NB4 (cell line): ENCODE results near the gene SPACA6.
"Not testable (repeated sequence)": the region's sequence is repeated elsewhere in the genome, so short reads cannot be mapped to it uniquely, and the experiment has no call there.

ENCODE experiments used
- POLR2A ChIP-seq: IDR thresholded peaks from 2 replicates; pipeline ENCODE4 v1.6.1; 2011; ENCODE audit warnings: mild to moderate bottlenecking; ENCODE audit not compliant: insufficient read length; ENCODE audit errors: extremely low read depth
- TF ChIP-seq, protein P1 (sequence below): IDR thresholded peaks from one replicate; pipeline ENCODE4 v1.5.1; 2012; ENCODE audit warnings: low read depth, low read length

DNA sequence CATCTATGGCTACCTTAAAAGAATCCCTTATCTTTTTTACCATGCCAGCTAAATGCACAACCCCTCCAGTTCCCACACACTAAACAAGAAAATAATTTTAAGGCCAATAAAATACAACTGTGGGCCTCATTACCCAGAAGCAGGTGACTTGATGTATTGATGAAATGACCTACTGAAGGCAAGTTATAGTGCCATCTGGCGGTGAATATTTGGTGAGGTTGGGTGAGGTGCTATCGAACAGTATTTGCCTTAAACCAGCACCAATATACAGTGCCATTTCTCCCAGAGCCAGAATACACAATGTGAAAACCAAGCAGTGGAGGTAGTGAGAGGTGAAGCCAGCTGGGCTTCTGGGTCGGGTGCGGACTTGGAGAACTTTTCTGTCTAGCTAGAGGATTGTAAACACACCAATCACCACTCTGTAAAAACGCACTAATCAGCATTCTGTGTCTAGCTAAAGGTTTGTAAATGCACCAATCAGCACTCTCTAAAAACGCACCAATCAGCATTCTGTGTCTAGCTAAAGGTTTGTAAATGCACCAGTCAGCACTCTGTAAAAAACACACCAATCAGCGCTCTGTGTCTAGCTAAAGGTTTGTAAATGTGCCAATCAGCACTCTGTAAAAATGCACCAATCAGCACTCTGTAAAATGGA, 17.1 kb upstream of the SPACA6 start:
- not testable (repeated sequence) for TF ChIP-seq POLR2A
- TF ChIP-seq, protein P1, sequence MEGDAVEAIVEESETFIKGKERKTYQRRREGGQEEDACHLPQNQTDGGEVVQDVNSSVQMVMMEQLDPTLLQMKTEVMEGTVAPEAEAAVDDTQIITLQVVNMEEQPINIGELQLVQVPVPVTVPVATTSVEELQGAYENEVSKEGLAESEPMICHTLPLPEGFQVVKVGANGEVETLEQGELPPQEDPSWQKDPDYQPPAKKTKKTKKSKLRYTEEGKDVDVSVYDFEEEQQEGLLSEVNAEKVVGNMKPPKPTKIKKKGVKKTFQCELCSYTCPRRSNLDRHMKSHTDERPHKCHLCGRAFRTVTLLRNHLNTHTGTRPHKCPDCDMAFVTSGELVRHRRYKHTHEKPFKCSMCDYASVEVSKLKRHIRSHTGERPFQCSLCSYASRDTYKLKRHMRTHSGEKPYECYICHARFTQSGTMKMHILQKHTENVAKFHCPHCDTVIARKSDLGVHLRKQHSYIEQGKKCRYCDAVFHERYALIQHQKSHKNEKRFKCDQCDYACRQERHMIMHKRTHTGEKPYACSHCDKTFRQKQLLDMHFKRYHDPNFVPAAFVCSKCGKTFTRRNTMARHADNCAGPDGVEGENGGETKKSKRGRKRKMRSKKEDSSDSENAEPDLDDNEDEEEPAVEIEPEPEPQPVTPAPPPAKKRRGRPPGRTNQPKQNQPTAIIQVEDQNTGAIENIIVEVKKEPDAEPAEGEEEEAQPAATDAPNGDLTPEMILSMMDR = not testable (repeated sequence)
